SU-DHL-6 (cell line): Measurements from ENCODE around the gene SPECC1.

Experiments
- EZH2phosphoT487 ChIP-seq: fragments of 200-600 bp; sonication (generic), shearing (Covaris generic); conservative IDR thresholded peaks from 2 replicates; pipeline ENCODE4 v1.6.1; 2018; ENCODE audit warnings: mild to moderate bottlenecking, antibody characterized with exemption, low read length, moderate library complexity, mixed read lengths
- TF ChIP-seq, protein P1 (sequence below): fragments of 200-600 bp; sonication (generic); IDR thresholded peaks from one replicate; pipeline ENCODE4 v1.5.1; 2017; ENCODE audit warnings: antibody characterized with exemption, mild to moderate bottlenecking, low read length, moderate library complexity; ENCODE audit not compliant: insufficient read depth, poor library complexity, severe bottlenecking

DNA sequence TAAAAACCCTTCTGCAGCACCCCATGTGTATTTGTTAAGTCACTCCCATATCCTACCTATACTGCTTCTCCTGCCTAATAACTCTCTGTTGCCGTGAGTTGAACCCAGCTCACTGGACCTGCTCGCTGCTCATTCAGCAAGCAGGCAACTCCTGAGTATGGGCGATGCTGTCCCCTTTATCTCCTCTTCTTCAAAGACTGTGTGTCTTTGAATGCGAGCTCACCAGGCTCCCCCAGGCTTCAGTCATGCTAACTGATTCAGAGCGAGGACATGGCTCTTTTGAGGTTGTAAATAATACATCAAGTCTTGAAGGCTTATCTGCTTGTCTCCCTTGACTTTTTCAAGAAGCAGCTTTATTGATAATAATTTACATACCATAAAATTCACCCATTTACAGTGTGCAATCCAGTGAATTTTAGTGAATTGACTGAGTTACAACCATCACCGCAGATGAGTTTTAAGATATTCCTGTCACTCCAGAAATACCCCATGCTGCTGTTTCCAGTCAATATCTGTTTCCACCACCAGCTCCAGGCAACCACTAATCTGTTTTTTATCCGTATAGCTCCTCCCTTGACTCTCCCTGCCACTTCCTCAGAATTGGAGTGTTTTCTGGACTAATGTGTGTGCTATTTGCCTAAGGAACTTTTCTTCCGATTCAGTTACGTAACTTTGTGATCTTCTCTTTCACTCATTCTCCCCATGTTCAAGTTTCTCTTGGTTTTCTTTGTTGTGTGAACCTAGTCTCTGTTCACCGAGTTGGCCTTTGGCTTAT, 132.2 kb downstream of the SPECC1 start:
- TF ChIP-seq, protein P1, sequence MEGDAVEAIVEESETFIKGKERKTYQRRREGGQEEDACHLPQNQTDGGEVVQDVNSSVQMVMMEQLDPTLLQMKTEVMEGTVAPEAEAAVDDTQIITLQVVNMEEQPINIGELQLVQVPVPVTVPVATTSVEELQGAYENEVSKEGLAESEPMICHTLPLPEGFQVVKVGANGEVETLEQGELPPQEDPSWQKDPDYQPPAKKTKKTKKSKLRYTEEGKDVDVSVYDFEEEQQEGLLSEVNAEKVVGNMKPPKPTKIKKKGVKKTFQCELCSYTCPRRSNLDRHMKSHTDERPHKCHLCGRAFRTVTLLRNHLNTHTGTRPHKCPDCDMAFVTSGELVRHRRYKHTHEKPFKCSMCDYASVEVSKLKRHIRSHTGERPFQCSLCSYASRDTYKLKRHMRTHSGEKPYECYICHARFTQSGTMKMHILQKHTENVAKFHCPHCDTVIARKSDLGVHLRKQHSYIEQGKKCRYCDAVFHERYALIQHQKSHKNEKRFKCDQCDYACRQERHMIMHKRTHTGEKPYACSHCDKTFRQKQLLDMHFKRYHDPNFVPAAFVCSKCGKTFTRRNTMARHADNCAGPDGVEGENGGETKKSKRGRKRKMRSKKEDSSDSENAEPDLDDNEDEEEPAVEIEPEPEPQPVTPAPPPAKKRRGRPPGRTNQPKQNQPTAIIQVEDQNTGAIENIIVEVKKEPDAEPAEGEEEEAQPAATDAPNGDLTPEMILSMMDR, result no peak
- TF ChIP-seq EZH2phosphoT487, result no peak
